Vagina (tissue), 2 donors: ENCODE measurements around the gene AVEN. TPM values are rescaled to one million over a fixed set of nuclear protein-coding genes. Genes with fewer than 3 reads are reported as not detected.

ENCODE experiments used
- DNase-seq, 2 donors: peaks; one replicate each; pipeline ENCODE4 v3.0.0-alpha.2; 2017; ENCODE audit errors: extremely low spot score in 2 of 2
- H3K27ac ChIP-seq: fragments of 200-600 bp; sonication (generic); one replicate; pipeline ENCODE4 v1.5.1; 2019
- H3K27me3 ChIP-seq: fragments of 200-600 bp; sonication (generic); one replicate; pipeline ENCODE4 v1.5.1; 2019
- H3K36me3 ChIP-seq, 2 donors: fragments of 200-600 bp; sonication (generic); one replicate each; pipeline ENCODE4 v1.5.1; 2017 to 2019
- H3K4me1 ChIP-seq: fragments of 200-600 bp; sonication (generic); one replicate; pipeline ENCODE4 v1.5.1; 2019
- H3K4me3 ChIP-seq, 2 donors: fragments of 200-600 bp; sonication (generic); 1 replicate in 1 of 2; 2 replicates in 1 of 2; pipeline ENCODE4 v1.5.1; 2016 to 2019
- H3K9me3 ChIP-seq: fragments of 200-600 bp; sonication (generic); one replicate; pipeline ENCODE4 v1.5.1; 2019
- CTCF ChIP-seq, 3 experiments: fragments of 450-650 bp in 2 of 3; fragments of 200-600 bp in 1 of 3; sonication (generic) in 1 of 3; IDR thresholded peaks; one replicate each; pipeline ENCODE4 v1.5.1; 2017 to 2019; ENCODE audit warnings: antibody characterized with exemption in 3 of 3, mild to moderate bottlenecking in 2 of 3, moderate library complexity in 2 of 3
- POLR2A ChIP-seq, 2 donors: fragments of 450-650 bp; IDR thresholded peaks; one replicate each; pipeline ENCODE4 v1.6.1; 2017; ENCODE audit warnings: antibody characterized with exemption in 2 of 2, mild to moderate bottlenecking in 2 of 2, moderate library complexity in 2 of 2
- POLR2AphosphoS5 ChIP-seq, 2 donors: sonication (generic); formaldehyde crosslinking; IDR thresholded peaks; one replicate each; pipeline ENCODE4 v1.9.0; 2017; ENCODE audit warnings: antibody characterized with exemption in 2 of 2, mild to moderate bottlenecking in 2 of 2, low read depth in 1 of 2; ENCODE audit not compliant: insufficient read depth in 1 of 2
- intact Hi-C: fragments of 100-400 bp; cut with DNase I; formaldehyde crosslinking; loops from one replicate; pipeline ENCODE4 v1.15.1; 2023
- total RNA-seq: library from RNA; depleted of rRNA; stranded (reverse); fragments of >200 nt; gene quantifications from one replicate; pipeline ENCODE4 v1.2.3, GENCODE V29; 2016

Gene AVEN
- total RNA-seq, 1 donor from 2014 or later: 7.4 TPM

DNA sequence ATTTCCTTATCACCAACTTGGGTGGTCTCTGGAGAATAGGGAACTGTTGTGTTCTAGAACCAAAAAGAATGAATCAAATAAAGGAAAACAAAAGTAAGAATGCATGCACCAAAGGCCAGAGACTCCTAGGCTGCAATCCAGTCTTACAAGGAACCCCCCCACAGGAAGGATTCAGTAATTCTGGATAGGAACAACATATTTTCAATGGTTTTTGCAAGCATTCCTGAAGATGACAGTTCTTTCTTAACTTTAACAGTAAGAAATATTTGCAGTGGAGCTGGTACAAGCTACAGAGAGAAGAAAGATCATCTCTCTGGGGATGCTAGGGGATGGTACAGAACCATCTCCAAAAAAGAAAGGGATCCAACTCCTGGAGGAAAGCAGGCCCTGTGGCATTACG, 186.9 kb downstream of the AVEN start:
- Histone ChIP-seq H3K27me3 (no peaks in the 10 kb centered on the region), H3K4me1 (no peaks in the 10 kb centered on the region), H3K9me3 (no peaks in the 10 kb centered on the region), H3K4me3 (no peak overlapping the region), H3K27ac (no peak overlapping the region), H3K36me3 (no peaks in the 10 kb centered on the region)
- no peak for DNase-seq
- intact Hi-C loops: loop anchor here (10.0 kb wide), 1 partner anchor 53 kb away; no protein-coding TSS in a partner anchor
- TF ChIP-seq POLR2AphosphoS5 (IDR thresholded peaks at IDR 0.05; ENCODE audit: insufficient read depth in 1 of 2, low read depth in 1 of 2) (no peak), POLR2A (IDR thresholded peaks at IDR 0.05) (no peak), CTCF (IDR thresholded peaks at IDR 0.05) (no peak)

DNA sequence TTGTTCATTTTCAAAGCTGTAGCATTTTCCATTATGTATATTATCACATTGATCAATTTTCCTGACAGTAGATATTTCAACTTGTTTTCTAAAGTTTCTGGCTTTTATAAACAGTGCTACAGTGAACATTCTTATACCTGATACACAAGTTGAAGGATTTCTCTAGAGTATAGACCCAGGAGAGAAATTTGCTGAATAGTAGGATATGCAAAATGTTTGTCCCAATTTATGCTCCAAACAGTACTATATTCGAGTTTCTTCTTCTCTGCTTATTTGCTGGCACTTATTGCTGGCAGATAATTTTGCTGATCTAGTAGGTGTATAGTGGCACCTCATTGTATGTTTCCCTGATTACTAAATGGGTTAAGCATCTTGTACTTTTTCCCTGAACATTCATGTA, 187.9 kb downstream of the AVEN start:
- Histone ChIP-seq H3K4me1 (no peaks in the 10 kb centered on the region), H3K36me3 (no peaks in the 10 kb centered on the region), H3K27ac (no peak overlapping the region), H3K4me3 (no peak overlapping the region), H3K9me3 (no peaks in the 10 kb centered on the region), H3K27me3 (no peaks in the 10 kb centered on the region)
- intact Hi-C loops: loop anchor here (10.0 kb wide), 1 partner anchor 54 kb away; no protein-coding TSS in a partner anchor
- TF ChIP-seq POLR2A (IDR thresholded peaks at IDR 0.05) (no peak), CTCF (IDR thresholded peaks at IDR 0.05) (no peak), POLR2AphosphoS5 (IDR thresholded peaks at IDR 0.05; ENCODE audit: insufficient read depth in 1 of 2, low read depth in 1 of 2) (no peak)
- no peak for DNase-seq

- H3K9me3 ChIP-seq: no peaks in the 10 kb centered on the region
- no peak for DNase-seq
- no peaks in the 10 kb centered on the region for H3K36me3 ChIP-seq
- intact Hi-C loops: no loop called here
- no peak overlapping the region for H3K27ac ChIP-seq
- no peaks in the 10 kb centered on the region for H3K4me1 ChIP-seq
- no peaks in the 10 kb centered on the region for H3K27me3 ChIP-seq
- H3K4me3 ChIP-seq: no peak overlapping the region
- no peak for TF ChIP-seq CTCF (IDR thresholded peaks at IDR 0.05)
- TF ChIP-seq POLR2AphosphoS5 (IDR thresholded peaks at IDR 0.05; ENCODE audit: insufficient read depth in 1 of 2, low read depth in 1 of 2): no peak
- no peak for TF ChIP-seq POLR2A (IDR thresholded peaks at IDR 0.05)
These were observed 191.0 kb downstream of the AVEN start for GRCh38 chr15:33848011-33848410.

DNA sequence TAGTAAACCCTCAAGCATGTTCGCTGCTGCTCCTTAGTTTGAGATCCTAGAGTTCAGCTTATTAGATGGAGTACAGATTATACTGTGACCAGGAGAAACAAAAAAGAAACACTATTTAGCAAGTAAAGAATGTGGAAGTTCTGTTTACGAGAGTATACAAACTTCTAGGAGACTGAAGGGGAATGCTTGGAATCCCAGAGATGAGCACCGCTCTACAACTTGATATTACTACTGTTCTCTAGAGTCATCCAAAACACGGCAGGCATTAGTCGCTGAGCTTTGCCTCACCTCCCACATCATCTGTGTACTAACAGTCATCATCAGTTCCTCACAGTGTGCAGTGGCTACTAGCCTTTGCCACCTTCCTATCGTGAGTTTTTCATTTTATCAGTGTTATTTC, 192.1 kb downstream of the AVEN start:
- H3K9me3 ChIP-seq: no peaks in the 10 kb centered on the region
- no peak for DNase-seq
- no peak overlapping the region for H3K27ac ChIP-seq
- H3K4me3 ChIP-seq: no peak overlapping the region
- no peaks in the 10 kb centered on the region for H3K36me3 ChIP-seq
- H3K4me1 ChIP-seq: no peaks in the 10 kb centered on the region
- intact Hi-C loops: no loop called here
- TF ChIP-seq POLR2AphosphoS5 (IDR thresholded peaks at IDR 0.05; ENCODE audit: insufficient read depth in 1 of 2, low read depth in 1 of 2) (no peak), CTCF (IDR thresholded peaks at IDR 0.05) (no peak), POLR2A (IDR thresholded peaks at IDR 0.05) (no peak)
- no peaks in the 10 kb centered on the region for H3K27me3 ChIP-seq

GRCh38 chr15:33846142-33846541, 192.9 kb downstream of the AVEN start:
- DNase-seq: no peak
- intact Hi-C loops: no loop called here
- H3K27me3 ChIP-seq: no peaks in the 10 kb centered on the region
- H3K9me3 ChIP-seq: no peaks in the 10 kb centered on the region
- no peak for TF ChIP-seq POLR2AphosphoS5 (IDR thresholded peaks at IDR 0.05; ENCODE audit: insufficient read depth in 1 of 2, low read depth in 1 of 2)
- no peak for TF ChIP-seq POLR2A (IDR thresholded peaks at IDR 0.05)
- TF ChIP-seq CTCF (IDR thresholded peaks at IDR 0.05): no peak
- no peak overlapping the region for H3K4me3 ChIP-seq
- no peaks in the 10 kb centered on the region for H3K4me1 ChIP-seq
- H3K36me3 ChIP-seq: no peaks in the 10 kb centered on the region
- H3K27ac ChIP-seq: no peak overlapping the region
